ENCODE data around the gene TTC13. TPM values are rescaled to one million over a fixed set of nuclear protein-coding genes. Genes with fewer than 3 reads are reported as not detected.

Gene TTC13
- polyA plus RNA-seq, 1 of the 3 experiments (the other 2 are of a cell fraction): 5.5 TPM

DNA sequence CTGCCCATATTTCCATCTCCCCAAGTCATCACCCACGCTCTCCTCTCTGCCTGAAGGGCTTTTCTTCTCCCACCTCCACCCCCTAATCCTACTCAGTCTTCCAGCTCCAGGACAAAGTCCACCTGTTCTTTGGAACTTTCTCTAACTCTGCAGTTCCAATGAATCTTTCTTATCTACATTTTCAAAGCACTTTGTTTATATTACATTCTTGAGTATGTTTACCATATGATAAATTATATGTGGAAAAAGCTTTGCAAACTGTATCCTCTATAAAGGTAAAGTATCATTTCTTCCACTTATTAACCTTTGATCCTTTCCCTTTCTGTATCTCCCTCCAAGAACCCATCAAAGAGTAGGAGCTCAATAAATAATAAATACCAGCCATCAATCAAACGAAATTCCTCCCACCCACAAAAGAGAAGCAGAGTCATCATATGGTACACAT lies 39.7 kb downstream of the TTC13 start:
- TF ChIP-seq REST (IDR thresholded peaks at IDR 0.05; ENCODE audit: low read depth, low read length) (no peak), FOSL2 (IDR thresholded peaks at IDR 0.05; ENCODE audit: borderline replicate concordance, low read depth) (no peak)
- H3K27ac ChIP-seq (ENCODE audit: low read depth in 2 of 2, low read length in 1 of 2): no peak overlapping the region
- ChIA-PET CTCF (interaction anchor here (1.3 to 2.1 kb wide), 3 partner anchors 14 to 22 kb away, joined by 4 to 7 read pairs (median 7); no protein-coding TSS in a partner anchor), POLR2A (no interaction called here)
- no peaks in the 10 kb centered on the region for H3K9me2 ChIP-seq
- no peak overlapping the region for H2AFZ ChIP-seq (ENCODE audit: low read depth)
- no peaks in the 10 kb centered on the region for H3K4me1 ChIP-seq (ENCODE audit: control insufficient read depth in 1 of 2, insufficient read depth in 2 of 2, low read depth in 1 of 2, low read length in 1 of 2)
- no peaks in the 10 kb centered on the region for H3K79me2 ChIP-seq (ENCODE audit: insufficient read depth)
- DNase-seq: no peak
- H4K20me1 ChIP-seq (ENCODE audit: insufficient read depth): no peaks in the 10 kb centered on the region
- 69% methylated on average over 2 of the region's 2 CpGs for WGBS (ENCODE audit: low lambda C conversion rate)
- no peak overlapping the region for H3K9ac ChIP-seq
- H3K27me3 ChIP-seq (ENCODE audit: insufficient read depth): no peaks in the 10 kb centered on the region
- no peak overlapping the region for H3K4me3 ChIP-seq (ENCODE audit: low read depth in 2 of 2, low read length in 1 of 2)
- no peak overlapping the region for H3K4me2 ChIP-seq
- no peaks in the 10 kb centered on the region for H3F3A ChIP-seq (replicated peaks; ENCODE audit: insufficient read depth)
- peaks cover 0 to 18% of the 10 kb centered on the region in 2 experiments for H3K36me3 ChIP-seq (replicated peaks in 1 of 2; ENCODE audit: control insufficient read depth in 1 of 2, insufficient read depth in 2 of 2, low read length in 1 of 2)
- H3K9me3 ChIP-seq: no peaks in the 10 kb centered on the region

GRCh38 chr1:230937371-230937770 lies 41.3 kb downstream of the TTC13 start:
- Histone ChIP-seq H3F3A (replicated peaks; ENCODE audit: insufficient read depth) (no peaks in the 10 kb centered on the region), H3K9me3 (no peaks in the 10 kb centered on the region), H3K4me2 (no peak overlapping the region), H3K4me3 (ENCODE audit: low read depth in 2 of 2, low read length in 1 of 2) (no peak overlapping the region), H2AFZ (ENCODE audit: low read depth) (no peak overlapping the region), H3K36me3 (replicated peaks in 1 of 2; ENCODE audit: control insufficient read depth in 1 of 2, insufficient read depth in 2 of 2, low read length in 1 of 2) (peaks cover 0 to 19% of the 10 kb centered on the region in 2 experiments), H4K20me1 (ENCODE audit: insufficient read depth) (no peaks in the 10 kb centered on the region), H3K27me3 (ENCODE audit: insufficient read depth) (no peaks in the 10 kb centered on the region), H3K4me1 (ENCODE audit: control insufficient read depth in 1 of 2, insufficient read depth in 2 of 2, low read depth in 1 of 2, low read length in 1 of 2) (no peaks in the 10 kb centered on the region), H3K27ac (ENCODE audit: low read depth in 2 of 2, low read length in 1 of 2) (no peak overlapping the region), H3K79me2 (ENCODE audit: insufficient read depth) (no peaks in the 10 kb centered on the region), H3K9ac (no peak overlapping the region), H3K9me2 (no peaks in the 10 kb centered on the region; the same call in 1 of the 2 replicates)
- ChIA-PET POLR2A (no interaction called here), CTCF (interaction anchor here (2.1 kb wide), 1 partner anchor 12 kb away, joined by 7 read pairs; no protein-coding TSS in a partner anchor)
- TF ChIP-seq TEAD4 (IDR thresholded peaks at IDR 0.05; ENCODE audit: borderline replicate concordance, insufficient read depth) (no peak), REST (IDR thresholded peaks at IDR 0.05; ENCODE audit: low read depth, low read length) (no peak)
- TF ChIP-seq, protein P1, sequence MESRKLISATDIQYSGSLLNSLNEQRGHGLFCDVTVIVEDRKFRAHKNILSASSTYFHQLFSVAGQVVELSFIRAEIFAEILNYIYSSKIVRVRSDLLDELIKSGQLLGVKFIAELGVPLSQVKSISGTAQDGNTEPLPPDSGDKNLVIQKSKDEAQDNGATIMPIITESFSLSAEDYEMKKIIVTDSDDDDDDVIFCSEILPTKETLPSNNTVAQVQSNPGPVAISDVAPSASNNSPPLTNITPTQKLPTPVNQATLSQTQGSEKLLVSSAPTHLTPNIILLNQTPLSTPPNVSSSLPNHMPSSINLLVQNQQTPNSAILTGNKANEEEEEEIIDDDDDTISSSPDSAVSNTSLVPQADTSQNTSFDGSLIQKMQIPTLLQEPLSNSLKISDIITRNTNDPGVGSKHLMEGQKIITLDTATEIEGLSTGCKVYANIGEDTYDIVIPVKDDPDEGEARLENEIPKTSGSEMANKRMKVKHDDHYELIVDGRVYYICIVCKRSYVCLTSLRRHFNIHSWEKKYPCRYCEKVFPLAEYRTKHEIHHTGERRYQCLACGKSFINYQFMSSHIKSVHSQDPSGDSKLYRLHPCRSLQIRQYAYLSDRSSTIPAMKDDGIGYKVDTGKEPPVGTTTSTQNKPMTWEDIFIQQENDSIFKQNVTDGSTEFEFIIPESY (IDR thresholded peaks at IDR 0.05; ENCODE audit: borderline replicate concordance, low read depth): no peak
- 90% methylated on average over 2 of the region's 2 CpGs for WGBS (ENCODE audit: low lambda C conversion rate)
- no peak for DNase-seq

All from SK-N-SH (cell line).